Endothelial cell of umbilical vein (primary cell): ENCODE measurements around the gene CDIP1. TPM values are rescaled to one million over a fixed set of nuclear protein-coding genes. Genes with fewer than 3 reads are reported as not detected.

Source experiments
- BruUV-seq: library from RNA; stranded (reverse); fragments of 400-500 nt; replicated peaks from 2 replicates; lab custom pipeline; 2021; lab: Mats Ljungman, UMichigan
- CTCF ChIA-PET: fragments of 300-600, 350-600 bp; sonication (Branson Sonifier 250); formaldehyde crosslinking; loops from one replicate; lab custom pipeline; 2021; ENCODE audit warnings: antibody characterized with exemption, inconsistent platforms; lab: Charles Lee
- POLR2A ChIA-PET: fragments of 300-600, 350-600 bp; sonication (Branson Sonifier 250); formaldehyde crosslinking; loops from one replicate; lab custom pipeline; 2021; ENCODE audit warnings: antibody characterized with exemption, inconsistent platforms; lab: Charles Lee
- DNase-seq: peaks from one replicate; pipeline ENCODE4 v3.0.0-alpha.2; 2011; ENCODE audit warnings: low read depth, low spot score
- FAIRE-seq: peaks from 2 replicates; lab custom pipeline; 2011; peaks lifted over from hg19 to GRCh38; lab: Jason Lieb, UNC
- H2AFZ ChIP-seq: 2 replicates; pipeline ENCODE4 v1.6.0; 2012; ENCODE audit warnings: low read depth, low read length, control low read depth, inconsistent platforms
- H3K27ac ChIP-seq: 2 replicates; pipeline ENCODE4 v1.5.1; 2011; ENCODE audit warnings: low read depth, mild to moderate bottlenecking, control low read depth, low read length, moderate library complexity; ENCODE audit not compliant: insufficient read depth
- H3K27me3 ChIP-seq, 2 experiments: 2 replicates each; pipeline versions ENCODE4 v1.6.0 to v1.6.1; 2011; ENCODE audit warnings: low read length in 2 of 2, mixed read lengths in 1 of 2; ENCODE audit not compliant: control insufficient read depth in 2 of 2, insufficient read depth in 2 of 2
- H3K36me3 ChIP-seq, 2 experiments: 2 replicates in 1 of 2; 3 replicates in 1 of 2; pipeline ENCODE4 v1.5.1; 2011; ENCODE audit warnings: low read length in 2 of 2, mild to moderate bottlenecking in 1 of 2, moderate library complexity in 1 of 2; ENCODE audit not compliant: control insufficient read depth in 2 of 2, insufficient read depth in 2 of 2; ENCODE audit errors: extremely low read depth in 1 of 2
- H3K4me1 ChIP-seq: 3 replicates; pipeline ENCODE4 v1.5.1; 2011; ENCODE audit warnings: mild to moderate bottlenecking, low read length; ENCODE audit not compliant: control insufficient read depth, insufficient read depth; ENCODE audit errors: extremely low read depth
- H3K4me2 ChIP-seq: 2 replicates; pipeline ENCODE4 v1.6.1; 2011; ENCODE audit warnings: low read length, control low read depth, mixed read lengths; ENCODE audit not compliant: insufficient read depth
- H3K4me3 ChIP-seq, 3 experiments: fragments of 200-600 bp in 1 of 3; sonication (generic), shearing (Covaris generic) in 1 of 3; replicated peaks in 1 of 3; 2 replicates each; pipeline ENCODE4 v1.5.1; 2011 to 2016; ENCODE audit warnings: control low read depth in 3 of 3, low read length in 3 of 3, mild to moderate bottlenecking in 2 of 3, inconsistent platforms in 1 of 3, low read depth in 1 of 3, moderate library complexity in 1 of 3; ENCODE audit not compliant: insufficient read depth in 1 of 3
- H3K79me2 ChIP-seq: 2 replicates; pipeline ENCODE4 v1.6.0; 2012; ENCODE audit warnings: low read length, inconsistent platforms; ENCODE audit not compliant: control insufficient read depth, insufficient read depth
- H3K9ac ChIP-seq: replicated peaks from 2 replicates; pipeline ENCODE3; 2011; ENCODE audit warnings: low read length, control low read depth; ENCODE audit not compliant: insufficient read depth; ENCODE audit errors: extremely low read depth
- H3K9me1 ChIP-seq: replicated peaks from 3 replicates; pipeline ENCODE4 v1.6.0; 2011; ENCODE audit warnings: mild to moderate bottlenecking, low read length; ENCODE audit not compliant: control insufficient read depth, insufficient read depth; ENCODE audit errors: extremely low read depth
- H3K9me3 ChIP-seq: replicated peaks from 2 replicates; pipeline ENCODE4 v1.5.1; 2012; ENCODE audit warnings: low read length, inconsistent platforms; ENCODE audit not compliant: control insufficient read depth, insufficient read depth
- H4K20me1 ChIP-seq: replicated peaks from 2 replicates; pipeline ENCODE3; 2011; ENCODE audit warnings: mild to moderate bottlenecking, low read length; ENCODE audit not compliant: control insufficient read depth, insufficient read depth; ENCODE audit errors: extremely low read depth
- CTCF ChIP-seq, 2 donors: IDR thresholded peaks; 1 replicate in 1 of 2; 2 replicates in 1 of 2; pipeline ENCODE4 v1.5.1; 2011; ENCODE audit warnings: low read length in 2 of 2, mild to moderate bottlenecking in 2 of 2, moderate library complexity in 2 of 2, control low read depth in 1 of 2, inconsistent platforms in 1 of 2, low read depth in 1 of 2; ENCODE audit not compliant: insufficient read depth in 1 of 2; ENCODE audit errors: extremely low read depth in 1 of 2
- EZH2 ChIP-seq: IDR thresholded peaks from 2 replicates; pipeline ENCODE4 v1.6.1; 2012; ENCODE audit warnings: borderline replicate concordance, low read depth, mild to moderate bottlenecking, moderate library complexity, low read length, inconsistent platforms; ENCODE audit not compliant: severe bottlenecking
- FOS ChIP-seq: IDR thresholded peaks from 2 replicates; pipeline ENCODE4 v1.6.1; 2011; ENCODE audit warnings: mild to moderate bottlenecking, low read length, moderate library complexity, borderline replicate concordance; ENCODE audit not compliant: insufficient read depth
- JUN ChIP-seq: IDR thresholded peaks from 2 replicates; pipeline ENCODE4 v1.6.1; 2011; ENCODE audit warnings: borderline replicate concordance, low read depth; ENCODE audit not compliant: insufficient read length, insufficient read depth
- MYC ChIP-seq: IDR thresholded peaks from one replicate; pipeline ENCODE4 v1.6.1; 2011; ENCODE audit warnings: mild to moderate bottlenecking, low read depth, low read length
- POLR2A ChIP-seq: IDR thresholded peaks from 2 replicates; pipeline ENCODE4 v1.6.1; 2012; ENCODE audit warnings: low read depth, mild to moderate bottlenecking, control low read depth, low read length
- POLR2AphosphoS5 ChIP-seq: IDR thresholded peaks from 2 replicates; pipeline ENCODE4 v1.6.1; 2012; ENCODE audit warnings: low read depth, mild to moderate bottlenecking, control low read depth, low read length, moderate library complexity; ENCODE audit not compliant: insufficient read depth
- dilution Hi-C: fragments of 300-500 bp; cut with MboI; formaldehyde crosslinking; loops from one replicate; pipeline ENCODE4 v1.15.0; 2019; ENCODE audit warnings: low sequenced_read_pairs; ENCODE audit not compliant: extremely low pct_ligation_motif_present
- intact Hi-C: fragments of 100-400 bp; cut with micrococcal nuclease; formaldehyde crosslinking; loops from one replicate; pipeline ENCODE4 v1.10.0; 2022
- polyA plus RNA-seq, 4 experiments: library from polyadenylated mRNA; depleted of rRNA in 3 of 4; stranded (reverse) in 3 of 4; unstranded in 1 of 4; fragments of >200 nt; gene quantifications; 2 replicates each; pipeline versions ENCODE4 v1.2.1 to v1.2.3, GENCODE V29; 2011 to 2012; ENCODE audit warnings: missing spikeins in 1 of 4
- total RNA-seq: library from RNA; stranded (reverse); gene quantifications from 2 replicates; pipeline ENCODE4 v1.2.3, GENCODE V29; 2021
- TF ChIP-seq, protein P1 (sequence below): IDR thresholded peaks from 2 replicates; pipeline ENCODE4 v1.6.1; 2011; ENCODE audit not compliant: insufficient read depth, insufficient read length

The CDIP1 gene
- total and polyA plus RNA-seq, 2 donors (not counting 3 experiments of a cell fraction or from before 2014, with no cell fraction given) = 33.9 to 37.4 TPM

- Histone ChIP-seq H3K9me3 (no peaks in the 10 kb centered on the region), H3K4me1 (no peaks in the 10 kb centered on the region), H3K36me3 (no peaks in the 10 kb centered on the region), H2AFZ (no peak overlapping the region), H4K20me1 (no peaks in the 10 kb centered on the region), H3K27ac (no peak overlapping the region), H3K9me1 (no peaks in the 10 kb centered on the region), H3K79me2 (no peaks in the 10 kb centered on the region), H3K4me3 (no peak overlapping the region), H3K9ac (no peak overlapping the region), H3K27me3 (no peaks in the 10 kb centered on the region), H3K4me2 (no peak overlapping the region)
- no peak for FAIRE-seq
- dilution Hi-C loops = no loop called here
- TF ChIP-seq JUN (no peak), MYC (no peak), POLR2A (no peak), EZH2 (no peak), CTCF (IDR thresholded peaks at IDR 0.05; ENCODE audit: extremely low read depth in 1 of 2, insufficient read depth in 1 of 2, low read depth in 1 of 2, low read length in 2 of 2) (no peak)
- TF ChIP-seq, protein P1, sequence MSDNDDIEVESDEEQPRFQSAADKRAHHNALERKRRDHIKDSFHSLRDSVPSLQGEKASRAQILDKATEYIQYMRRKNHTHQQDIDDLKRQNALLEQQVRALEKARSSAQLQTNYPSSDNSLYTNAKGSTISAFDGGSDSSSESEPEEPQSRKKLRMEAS = no peak
- POLR2A ChIA-PET = interaction anchor here (0.7 kb wide), 1 partner anchor 415 kb away, joined by 3 read pairs; no protein-coding TSS in a partner anchor
- CTCF ChIA-PET = interaction anchor here (1.1 to 2.2 kb wide), 3 partner anchors 11 to 52 kb away, joined by 3 to 6 read pairs (median 5); no protein-coding TSS in a partner anchor
- no TSS peak for BruUV-seq
- no peak for DNase-seq
- intact Hi-C loops = no loop called here
Measured at GRCh38 chr16:4552541-4552940, 14.0 kb upstream of the CDIP1 start.

DNA sequence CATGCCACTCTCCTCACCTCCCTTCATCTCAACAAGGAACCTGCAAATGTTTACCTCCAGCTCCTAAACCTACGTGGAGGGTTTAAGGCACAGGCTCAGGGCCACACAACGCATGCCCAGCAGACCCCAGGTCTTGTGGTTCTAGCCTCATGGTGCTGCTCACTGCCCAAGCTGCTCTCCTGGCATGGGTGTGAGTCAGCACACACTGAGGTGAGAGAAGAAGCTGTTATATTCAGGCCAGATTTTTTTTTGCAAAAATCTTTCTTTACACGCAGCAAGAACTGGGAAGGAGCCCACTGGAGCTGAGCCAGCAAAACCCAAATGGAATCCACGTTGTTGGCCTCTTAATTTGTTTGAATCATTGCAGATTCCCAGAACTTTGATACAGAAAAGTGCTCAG is 12.0 kb upstream of the CDIP1 start:
- TF ChIP-seq MYC (no peak), FOS (no peak), POLR2AphosphoS5 (no peak), POLR2A (no peak), CTCF (IDR thresholded peaks at IDR 0.05; ENCODE audit: extremely low read depth in 1 of 2, insufficient read depth in 1 of 2, low read depth in 1 of 2, low read length in 2 of 2) (no peak)
- TF ChIP-seq, protein P1 = no peak
- no peaks in the 10 kb centered on the region for H3K4me1 ChIP-seq
- FAIRE-seq (no peak), DNase-seq (no peak)
- H3K27me3 ChIP-seq = peaks cover 0 to 2% of the 10 kb centered on the region in 2 experiments
- no peak overlapping the region for H3K4me3 ChIP-seq
- ChIA-PET CTCF (interaction anchor here (0.7 to 4.3 kb wide), 11 partner anchors 11 to 49 kb away, joined by 3 to 109 read pairs (median 4); partner anchors contain the start of gene CDIP1), POLR2A (no interaction called here)
- H3K27ac ChIP-seq = no peak overlapping the region
- H3K4me2 ChIP-seq = no peak overlapping the region
- H3K36me3 ChIP-seq = no peaks in the 10 kb centered on the region
- intact Hi-C loops = no loop called here
- H2AFZ ChIP-seq = no peak overlapping the region
- H3K9me3 ChIP-seq = no peaks in the 10 kb centered on the region
- dilution Hi-C loops = no loop called here
- H3K9ac ChIP-seq = no peak overlapping the region
- no TSS peak for BruUV-seq
- no peaks in the 10 kb centered on the region for H3K9me1 ChIP-seq
- no peaks in the 10 kb centered on the region for H4K20me1 ChIP-seq
- no peaks in the 10 kb centered on the region for H3K79me2 ChIP-seq
